IMR-90 (cell line): ENCODE measurements around the gene NOMO2. TPM values are rescaled to one million over a fixed set of nuclear protein-coding genes. Genes with fewer than 3 reads are reported as not detected.
"Not testable (repeated sequence)": the region's sequence is repeated elsewhere in the genome, so short reads cannot be mapped to it uniquely, and the experiment has no call there.

Experiments
- ATAC-seq: fragments of 200-7000 bp; cut with Tn5 transposase; 2 replicates; pipeline ENCODE4 v1.9.1; 2020; ENCODE audit warnings: low read depth, mild to moderate bottlenecking, moderate library complexity
- BruUV-seq: library from RNA; stranded (reverse); fragments of 400-500 nt; replicated peaks from 2 replicates; lab custom pipeline; 2021; lab: Mats Ljungman, UMichigan
- CTCF ChIA-PET: fragments of 300-600 bp; formaldehyde crosslinking; extraction: SDS; loops from one replicate; lab custom pipeline; 2021; ENCODE audit warnings: antibody characterized with exemption; lab: Yijun Ruan, JAX
- POLR2A ChIA-PET: fragments of 300-600 bp; sonication (Branson Sonifier 250); formaldehyde crosslinking; loops from one replicate; lab custom pipeline; 2022; ENCODE audit warnings: antibody characterized with exemption; ENCODE audit not compliant: unreplicated experiment; lab: Charles Lee
- DNase-seq: peaks from one replicate; pipeline ENCODE4 v3.0.0; 2013
- H2AFZ ChIP-seq: replicated peaks from 2 replicates; pipeline ENCODE3; 2013; ENCODE audit warnings: low read length, mild to moderate bottlenecking; ENCODE audit not compliant: poor library complexity
- H2AK5ac ChIP-seq: 2 replicates; pipeline ENCODE4 v1.6.1; 2013; ENCODE audit warnings: low read depth, low read length, inconsistent platforms
- H2AK9ac ChIP-seq: replicated peaks from 2 replicates; pipeline ENCODE3; 2013; ENCODE audit warnings: mild to moderate bottlenecking, low read depth, low read length, moderate library complexity; ENCODE audit not compliant: poor library complexity
- H2BK120ac ChIP-seq: 2 replicates; pipeline ENCODE4 v1.6.1; 2013; ENCODE audit warnings: low read depth, low read length, inconsistent platforms
- H2BK15ac ChIP-seq: 3 replicates; pipeline ENCODE4 v1.6.1; 2013; ENCODE audit warnings: low read depth, low read length, inconsistent platforms
- H2BK20ac ChIP-seq: 2 replicates; pipeline ENCODE4 v1.6.1; 2013; ENCODE audit warnings: low read depth, mild to moderate bottlenecking, inconsistent platforms, low read length, moderate library complexity
- H2BK5ac ChIP-seq: 2 replicates; pipeline ENCODE4 v1.6.1; 2013; ENCODE audit warnings: mild to moderate bottlenecking, low read depth, low read length, inconsistent platforms; ENCODE audit not compliant: poor library complexity, severe bottlenecking
- H3K14ac ChIP-seq: replicated peaks from 2 replicates; pipeline ENCODE4 v1.6.1; 2013; ENCODE audit warnings: low read depth, low read length, inconsistent platforms
- H3K18ac ChIP-seq: 2 replicates; pipeline ENCODE4 v1.6.1; 2013; ENCODE audit warnings: low read depth, low read length, control low read depth
- H3K23ac ChIP-seq: 2 replicates; pipeline ENCODE4 v1.6.1; 2013; ENCODE audit warnings: low read depth, low read length, inconsistent platforms
- H3K27ac ChIP-seq: 2 replicates; pipeline ENCODE4 v1.5.1; 2013; ENCODE audit warnings: mild to moderate bottlenecking, control low read depth, low read length; ENCODE audit not compliant: insufficient read depth
- H3K27me3 ChIP-seq: 2 replicates; pipeline ENCODE4 v1.6.1; 2013; ENCODE audit warnings: low read length; ENCODE audit not compliant: control insufficient read depth, insufficient read depth
- H3K36me3 ChIP-seq: 2 replicates; pipeline ENCODE4 v1.6.1; 2013; ENCODE audit warnings: low read length, mixed read lengths; ENCODE audit not compliant: control insufficient read depth, insufficient read depth
- H3K4ac ChIP-seq: 2 replicates; pipeline ENCODE4 v1.6.1; 2013; ENCODE audit warnings: low read depth, low read length, inconsistent platforms
- H3K4me1 ChIP-seq: 2 replicates; pipeline ENCODE4 v1.6.1; 2013; ENCODE audit warnings: low read length, mixed read lengths; ENCODE audit not compliant: control insufficient read depth, insufficient read depth
- H3K4me2 ChIP-seq: 2 replicates; pipeline ENCODE4 v1.6.1; 2013; ENCODE audit warnings: low read depth, mild to moderate bottlenecking, control low read depth, low read length, moderate library complexity
- H3K4me3 ChIP-seq: 2 replicates; pipeline ENCODE4 v1.5.1; 2013; ENCODE audit warnings: low read depth, mild to moderate bottlenecking, control low read depth, low read length, moderate library complexity; ENCODE audit not compliant: insufficient read depth
- H3K56ac ChIP-seq: 2 replicates; pipeline ENCODE4 v1.6.1; 2013; ENCODE audit warnings: low read length, inconsistent platforms; ENCODE audit not compliant: insufficient read depth; ENCODE audit errors: extremely low read depth
- H3K79me1 ChIP-seq, 2 experiments: 2 replicates each; pipeline ENCODE4 v1.6.1; 2013; ENCODE audit warnings: low read length in 2 of 2, inconsistent platforms in 1 of 2, low read depth in 1 of 2
- H3K9ac ChIP-seq: 2 replicates; pipeline ENCODE4 v1.6.1; 2013; ENCODE audit warnings: low read depth, low read length, control low read depth
- H3K9me1 ChIP-seq: 2 replicates; pipeline ENCODE4 v1.6.1; 2013; ENCODE audit warnings: low read length, inconsistent platforms; ENCODE audit not compliant: insufficient read depth
- H3K9me3 ChIP-seq: 2 replicates; pipeline ENCODE4 v1.6.1; 2013; ENCODE audit warnings: low read length; ENCODE audit not compliant: control insufficient read depth, insufficient read depth
- H4K20me1 ChIP-seq: 2 replicates; pipeline ENCODE4 v1.6.1; 2013; ENCODE audit warnings: low read length, inconsistent platforms; ENCODE audit not compliant: insufficient read depth
- H4K5ac ChIP-seq: 2 replicates; pipeline ENCODE4 v1.6.1; 2013; ENCODE audit warnings: mild to moderate bottlenecking, low read depth, low read length, control low read depth
- H4K8ac ChIP-seq, 2 experiments: 2 replicates each; pipeline ENCODE4 v1.6.1; 2013; ENCODE audit warnings: low read depth in 2 of 2, low read length in 2 of 2, control low read depth in 1 of 2, inconsistent platforms in 1 of 2
- H4K91ac ChIP-seq: 2 replicates; pipeline ENCODE4 v1.6.1; 2013; ENCODE audit warnings: low read depth, low read length, inconsistent platforms; ENCODE audit not compliant: insufficient read depth
- WGBS, 2 experiments: methylation state at CpG; one replicate each; pipeline versions ENCODE4 v1.1.5 to v1.1.7; 2013; ENCODE audit warnings: missing lambda C conversion rate in 2 of 2; ENCODE audit not compliant: insufficient read length in 1 of 2; ENCODE audit errors: extremely low coverage in 2 of 2; 5-methylcytosine and 5-hydroxymethylcytosine counted together
- dilution Hi-C: fragments of 300-500 bp; cut with HindIII; formaldehyde crosslinking; loops from one replicate; pipeline ENCODE4 v1.14.3; 2018; ENCODE audit warnings: low sequenced_read_pairs; ENCODE audit not compliant: unreplicated experiment
- in situ Hi-C: fragments of 300-500 bp; cut with MboI; formaldehyde crosslinking; loops from 3 replicates; pipeline ENCODE4 v1.14.3; 2019; ENCODE audit warnings: low sequenced_read_pairs, inconsistent platforms, mixed read lengths
- intact Hi-C: fragments of 100-400 bp; cut with micrococcal nuclease; formaldehyde crosslinking; loops from 2 replicates; pipeline ENCODE4 v1.10.0; 2022
- polyA plus RNA-seq, 3 experiments: library from polyadenylated mRNA; depleted of rRNA; stranded (reverse); fragments of >200 nt; gene quantifications; 2 replicates each; pipeline ENCODE4 v1.2.3, GENCODE V29; 2012; ENCODE audit warnings: low replicate concordance in 1 of 3
- total RNA-seq: library from RNA; depleted of rRNA; stranded (reverse); fragments of >200 nt; gene quantifications from 2 replicates; pipeline ENCODE4 v1.2.3, GENCODE V29; 2012

Gene NOMO2
- total and polyA plus RNA-seq, 2 of the 4 experiments (the other 2 are of a cell fraction) = 103 to 184 TPM

DNA sequence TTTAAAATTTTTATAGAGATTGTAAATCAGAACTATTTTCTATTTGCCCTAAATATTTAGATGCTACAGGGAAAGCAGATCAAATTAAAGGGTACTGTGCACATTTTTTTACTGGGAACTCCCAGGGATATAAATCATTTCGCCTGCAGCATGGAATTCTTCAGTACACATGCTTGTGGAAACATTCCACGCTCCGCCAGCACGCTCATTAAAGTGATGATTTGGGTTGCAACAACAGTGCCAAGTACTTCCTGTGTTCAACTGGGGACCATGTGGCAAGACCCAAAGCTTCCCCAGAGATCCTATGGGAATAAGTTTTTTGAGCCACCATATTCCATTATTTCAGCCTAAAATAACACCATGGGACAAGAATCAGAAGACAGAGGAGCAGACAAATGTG lies 35.4 kb upstream of the NOMO2 start:
- BruUV-seq, H3K4me2 ChIP-seq, H4K91ac ChIP-seq, DNase-seq, H3K9ac ChIP-seq, H3K14ac ChIP-seq, intact Hi-C loops, H3K4me3 ChIP-seq, H3K79me1 ChIP-seq, H3K27me3 ChIP-seq, H3K56ac ChIP-seq, H2BK15ac ChIP-seq, POLR2A ChIA-PET, H3K4ac ChIP-seq, H3K18ac ChIP-seq, H3K9me1 ChIP-seq, H3K9me3 ChIP-seq, H2AFZ ChIP-seq, H4K8ac ChIP-seq, H2BK5ac ChIP-seq, H3K36me3 ChIP-seq, dilution Hi-C loops, H3K4me1 ChIP-seq, H4K20me1 ChIP-seq, in situ Hi-C loops, CTCF ChIA-PET, H3K23ac ChIP-seq, H4K5ac ChIP-seq, H2AK5ac ChIP-seq, H2BK120ac ChIP-seq, ATAC-seq, H3K27ac ChIP-seq, H2BK20ac ChIP-seq, H2AK9ac ChIP-seq: not testable (repeated sequence)
- no CpG with 5 or more reads among the region's 4 CpGs for WGBS, 2 experiments

GRCh38 chr16:18595796-18596195 lies 33.9 kb upstream of the NOMO2 start:
- H3K4me2 ChIP-seq, H3K4me3 ChIP-seq, H3K18ac ChIP-seq, H2BK15ac ChIP-seq, POLR2A ChIA-PET, H2AK9ac ChIP-seq, H2BK120ac ChIP-seq, DNase-seq, H4K20me1 ChIP-seq, H2BK5ac ChIP-seq, intact Hi-C loops, H4K91ac ChIP-seq, ATAC-seq, H3K56ac ChIP-seq, H3K4me1 ChIP-seq, H3K23ac ChIP-seq, H4K8ac ChIP-seq, dilution Hi-C loops, H2AFZ ChIP-seq, H3K9me3 ChIP-seq, H3K79me1 ChIP-seq, H3K14ac ChIP-seq, H3K9me1 ChIP-seq, H3K36me3 ChIP-seq, H4K5ac ChIP-seq, H2BK20ac ChIP-seq, H3K27me3 ChIP-seq, H3K4ac ChIP-seq, H2AK5ac ChIP-seq, CTCF ChIA-PET, H3K9ac ChIP-seq, in situ Hi-C loops, H3K27ac ChIP-seq, BruUV-seq: not testable (repeated sequence)
- no CpG with 5 or more reads among the region's 11 CpGs for WGBS, 2 experiments
